DOHH2 (cell line): ENCODE data around the gene IL4.
A peak's percentile ranks its signal among the peaks of the same experiment; 100 is the strongest.

Experiments
- H3F3A ChIP-seq: fragments of 200-600 bp; sonication (generic), shearing (Covaris generic); 2 replicates; pipeline ENCODE4 v1.6.0; 2016; ENCODE audit warnings: antibody characterized with exemption, mild to moderate bottlenecking; ENCODE audit not compliant: control insufficient read depth, insufficient read depth
- H3K27ac ChIP-seq: fragments of 200-600 bp; sonication (generic); 2 replicates; pipeline ENCODE4 v1.5.1; 2014; ENCODE audit warnings: low read depth, mild to moderate bottlenecking, low read length, moderate library complexity
- H3K27me3 ChIP-seq: fragments of 200-600 bp; sonication (generic); 2 replicates; pipeline ENCODE4 v1.6.1; 2014; ENCODE audit warnings: mild to moderate bottlenecking, low read length, mixed read lengths; ENCODE audit not compliant: control insufficient read depth
- H3K36me3 ChIP-seq: fragments of 200-600 bp; sonication (generic); 2 replicates; pipeline ENCODE4 v1.6.1; 2014; ENCODE audit warnings: mild to moderate bottlenecking, low read length, moderate library complexity, mixed read lengths; ENCODE audit not compliant: control insufficient read depth
- H3K4me1 ChIP-seq: fragments of 200-600 bp; sonication (generic); 2 replicates; pipeline ENCODE4 v1.6.1; 2014; ENCODE audit warnings: mild to moderate bottlenecking, low read length, mixed read lengths; ENCODE audit not compliant: control insufficient read depth
- H3K4me2 ChIP-seq: fragments of 200-600 bp; sonication (generic); 2 replicates; pipeline ENCODE4 v1.6.0; 2014; ENCODE audit warnings: mild to moderate bottlenecking, low read length, moderate library complexity
- H3K4me3 ChIP-seq: fragments of 200-600 bp; sonication (generic); 2 replicates; pipeline ENCODE4 v1.5.1; 2014; ENCODE audit warnings: mild to moderate bottlenecking, low read length, mixed read lengths
- H3K79me2 ChIP-seq: fragments of 200-600 bp; sonication (generic); 2 replicates; pipeline ENCODE4 v1.6.1; 2014; ENCODE audit warnings: mild to moderate bottlenecking, low read length, mixed read lengths; ENCODE audit not compliant: control insufficient read depth
- H3K9me2 ChIP-seq: fragments of 200-600 bp; sonication (generic); replicated peaks from 2 replicates; pipeline ENCODE4 v1.6.1; 2014; ENCODE audit warnings: mild to moderate bottlenecking, low read length, mixed read lengths; ENCODE audit not compliant: control insufficient read depth
- H3K9me3 ChIP-seq: fragments of 200-600 bp; sonication (generic); 2 replicates; pipeline ENCODE4 v1.6.1; 2014; ENCODE audit warnings: antibody characterized with exemption, low read length, mixed read lengths; ENCODE audit not compliant: control insufficient read depth, insufficient read depth
- H4K20me1 ChIP-seq: fragments of 200-600 bp; sonication (generic); 2 replicates; pipeline ENCODE4 v1.6.0; 2014; ENCODE audit warnings: low read depth, mild to moderate bottlenecking, antibody characterized with exemption, low read length, moderate library complexity; ENCODE audit not compliant: control insufficient read depth, insufficient read depth
- CTCF ChIP-seq: fragments of 200-600 bp; sonication (generic); IDR thresholded peaks from one replicate; pipeline ENCODE4 v1.5.1; 2014; ENCODE audit warnings: antibody characterized with exemption, mild to moderate bottlenecking, low read depth, low read length; ENCODE audit not compliant: poor library complexity, severe bottlenecking
- EZH2phosphoT487 ChIP-seq: fragments of 200-600 bp; sonication (generic); IDR thresholded peaks from 2 replicates; pipeline ENCODE4 v1.6.1; 2017; ENCODE audit warnings: borderline replicate concordance, mild to moderate bottlenecking, antibody characterized with exemption, low read length, moderate library complexity, mixed read lengths

The IL4 gene

DNA sequence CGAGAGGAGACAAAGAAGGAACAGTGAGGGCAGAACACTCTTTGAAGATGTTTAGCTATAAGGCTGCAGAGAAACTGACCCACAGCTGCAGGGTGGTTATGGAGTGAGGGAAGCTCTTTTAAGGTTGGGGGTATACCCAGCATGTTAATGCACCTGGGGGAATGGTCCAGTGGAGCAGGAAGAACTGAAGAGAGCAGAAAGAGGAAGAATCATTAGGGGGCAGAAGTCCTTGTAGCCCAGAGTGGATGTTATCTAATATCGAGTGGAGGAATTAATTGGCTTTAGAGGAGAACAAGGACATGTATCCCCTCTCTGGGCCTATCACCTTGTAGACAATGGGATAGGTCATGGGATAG lies 7.7 kb downstream of the IL4 start:
- no peaks in the 10 kb centered on the region for H3K9me2 ChIP-seq
- H3K4me3 ChIP-seq, result no peak overlapping the region
- H3K27me3 ChIP-seq, result no peaks in the 10 kb centered on the region
- H3K4me2 ChIP-seq, result peak overlapping the region; percentile 32
- H3K4me1 ChIP-seq, result peaks cover 31% of the 10 kb centered on the region
- TF ChIP-seq EZH2phosphoT487 (no peak), CTCF (peak; percentile 23)
- no peaks in the 10 kb centered on the region for H3K79me2 ChIP-seq
- no peaks in the 10 kb centered on the region for H4K20me1 ChIP-seq
- H3F3A ChIP-seq, result no peaks in the 10 kb centered on the region
- H3K27ac ChIP-seq, result no peak overlapping the region
- H3K36me3 ChIP-seq, result no peaks in the 10 kb centered on the region
- no peaks in the 10 kb centered on the region for H3K9me3 ChIP-seq

DNA sequence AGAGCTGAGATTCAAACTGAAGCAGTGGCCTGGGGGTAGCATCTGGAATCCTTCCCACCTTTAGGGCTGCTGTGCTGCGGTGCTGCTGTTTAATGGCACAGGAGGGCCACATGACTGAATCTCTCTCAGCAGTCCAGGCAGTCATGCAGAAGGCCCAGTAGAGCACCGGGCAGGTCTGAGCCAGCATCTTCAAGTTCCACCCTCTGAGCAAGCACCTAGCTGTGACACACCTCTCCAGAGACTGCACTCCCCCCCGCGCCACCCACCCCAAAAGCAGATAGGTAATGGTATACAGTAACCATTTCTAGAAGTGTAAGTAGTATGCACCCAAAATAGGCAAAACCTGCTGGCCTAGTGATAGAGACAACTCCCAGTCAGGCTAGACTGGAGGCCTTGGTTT lies 8.2 kb downstream of the IL4 start:
- Histone ChIP-seq H3K9me2 (no peaks in the 10 kb centered on the region), H3K27ac (no peak overlapping the region), H3K4me3 (no peak overlapping the region), H3K36me3 (no peaks in the 10 kb centered on the region), H3F3A (no peaks in the 10 kb centered on the region), H3K27me3 (no peaks in the 10 kb centered on the region), H3K9me3 (no peaks in the 10 kb centered on the region), H3K4me2 (peak overlapping the region; percentile 32; the same call in 1 of the 2 replicates), H3K79me2 (no peaks in the 10 kb centered on the region), H4K20me1 (no peaks in the 10 kb centered on the region), H3K4me1 (peaks cover 31% of the 10 kb centered on the region)
- TF ChIP-seq CTCF (no peak), EZH2phosphoT487 (no peak)

DNA sequence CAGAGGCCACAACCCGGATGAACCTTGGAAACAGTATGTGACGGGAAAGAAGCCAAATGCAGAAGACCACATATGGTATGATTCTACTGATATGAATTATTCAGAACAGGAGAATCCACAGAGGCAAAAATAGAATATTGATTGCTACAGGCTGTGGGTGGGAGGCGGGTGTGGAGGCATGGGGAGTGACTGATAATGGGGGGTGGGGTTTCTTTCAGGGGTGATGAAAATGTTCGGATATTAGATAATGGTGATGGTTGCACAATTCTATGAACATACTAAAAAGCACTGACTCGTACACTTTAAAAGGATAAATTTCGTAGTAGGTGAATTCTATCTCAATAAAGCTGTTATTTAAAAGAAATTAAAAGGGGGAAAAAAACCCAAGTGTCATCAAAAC lies 10.7 kb downstream of the IL4 start:
- Histone ChIP-seq H3K4me1 (peaks cover 50% of the 10 kb centered on the region), H3K79me2 (no peaks in the 10 kb centered on the region), H3F3A (no peaks in the 10 kb centered on the region), H3K9me3 (no peaks in the 10 kb centered on the region), H3K4me2 (no peak overlapping the region), H3K36me3 (no peaks in the 10 kb centered on the region), H3K27me3 (no peaks in the 10 kb centered on the region), H3K4me3 (no peak overlapping the region), H3K27ac (no peak overlapping the region), H4K20me1 (no peaks in the 10 kb centered on the region), H3K9me2 (no peaks in the 10 kb centered on the region)
- TF ChIP-seq CTCF (no peak), EZH2phosphoT487 (no peak)
